Endothelial cell of umbilical vein (primary cell): ENCODE data around the gene DDIT3. TPM values are rescaled to one million over a fixed set of nuclear protein-coding genes. Genes with fewer than 3 reads are reported as not detected.

ENCODE experiments used
- BruUV-seq: library from RNA; stranded (reverse); fragments of 400-500 nt; replicated peaks from 2 replicates; lab custom pipeline; 2021; lab: Mats Ljungman, UMichigan
- CTCF ChIA-PET: fragments of 300-600, 350-600 bp; sonication (Branson Sonifier 250); formaldehyde crosslinking; loops from one replicate; lab custom pipeline; 2021; ENCODE audit warnings: antibody characterized with exemption, inconsistent platforms; lab: Charles Lee
- POLR2A ChIA-PET: fragments of 300-600, 350-600 bp; sonication (Branson Sonifier 250); formaldehyde crosslinking; loops from one replicate; lab custom pipeline; 2021; ENCODE audit warnings: antibody characterized with exemption, inconsistent platforms; lab: Charles Lee
- DNase-seq: peaks from one replicate; pipeline ENCODE4 v3.0.0-alpha.2; 2011; ENCODE audit warnings: low read depth, low spot score
- FAIRE-seq: peaks from 2 replicates; lab custom pipeline; 2011; peaks lifted over from hg19 to GRCh38; lab: Jason Lieb, UNC
- H2AFZ ChIP-seq: 2 replicates; pipeline ENCODE4 v1.6.0; 2012; ENCODE audit warnings: low read depth, low read length, control low read depth, inconsistent platforms
- H3K27ac ChIP-seq: 2 replicates; pipeline ENCODE4 v1.5.1; 2011; ENCODE audit warnings: low read depth, mild to moderate bottlenecking, control low read depth, low read length, moderate library complexity; ENCODE audit not compliant: insufficient read depth
- H3K27me3 ChIP-seq, 2 experiments: 2 replicates each; pipeline versions ENCODE4 v1.6.0 to v1.6.1; 2011; ENCODE audit warnings: low read length in 2 of 2, mixed read lengths in 1 of 2; ENCODE audit not compliant: control insufficient read depth in 2 of 2, insufficient read depth in 2 of 2
- H3K36me3 ChIP-seq, 2 experiments: 2 replicates in 1 of 2; 3 replicates in 1 of 2; pipeline ENCODE4 v1.5.1; 2011; ENCODE audit warnings: low read length in 2 of 2, mild to moderate bottlenecking in 1 of 2, moderate library complexity in 1 of 2; ENCODE audit not compliant: control insufficient read depth in 2 of 2, insufficient read depth in 2 of 2; ENCODE audit errors: extremely low read depth in 1 of 2
- H3K4me1 ChIP-seq: 3 replicates; pipeline ENCODE4 v1.5.1; 2011; ENCODE audit warnings: mild to moderate bottlenecking, low read length; ENCODE audit not compliant: control insufficient read depth, insufficient read depth; ENCODE audit errors: extremely low read depth
- H3K4me2 ChIP-seq: 2 replicates; pipeline ENCODE4 v1.6.1; 2011; ENCODE audit warnings: low read length, control low read depth, mixed read lengths; ENCODE audit not compliant: insufficient read depth
- H3K4me3 ChIP-seq, 3 experiments: fragments of 200-600 bp in 1 of 3; sonication (generic), shearing (Covaris generic) in 1 of 3; replicated peaks in 1 of 3; 2 replicates each; pipeline ENCODE4 v1.5.1; 2011 to 2016; ENCODE audit warnings: control low read depth in 3 of 3, low read length in 3 of 3, mild to moderate bottlenecking in 2 of 3, inconsistent platforms in 1 of 3, low read depth in 1 of 3, moderate library complexity in 1 of 3; ENCODE audit not compliant: insufficient read depth in 1 of 3
- H3K79me2 ChIP-seq: 2 replicates; pipeline ENCODE4 v1.6.0; 2012; ENCODE audit warnings: low read length, inconsistent platforms; ENCODE audit not compliant: control insufficient read depth, insufficient read depth
- H3K9ac ChIP-seq: replicated peaks from 2 replicates; pipeline ENCODE3; 2011; ENCODE audit warnings: low read length, control low read depth; ENCODE audit not compliant: insufficient read depth; ENCODE audit errors: extremely low read depth
- H3K9me1 ChIP-seq: replicated peaks from 3 replicates; pipeline ENCODE4 v1.6.0; 2011; ENCODE audit warnings: mild to moderate bottlenecking, low read length; ENCODE audit not compliant: control insufficient read depth, insufficient read depth; ENCODE audit errors: extremely low read depth
- H3K9me3 ChIP-seq: replicated peaks from 2 replicates; pipeline ENCODE4 v1.5.1; 2012; ENCODE audit warnings: low read length, inconsistent platforms; ENCODE audit not compliant: control insufficient read depth, insufficient read depth
- H4K20me1 ChIP-seq: replicated peaks from 2 replicates; pipeline ENCODE3; 2011; ENCODE audit warnings: mild to moderate bottlenecking, low read length; ENCODE audit not compliant: control insufficient read depth, insufficient read depth; ENCODE audit errors: extremely low read depth
- EZH2 ChIP-seq: IDR thresholded peaks from 2 replicates; pipeline ENCODE4 v1.6.1; 2012; ENCODE audit warnings: borderline replicate concordance, low read depth, mild to moderate bottlenecking, moderate library complexity, low read length, inconsistent platforms; ENCODE audit not compliant: severe bottlenecking
- GATA2 ChIP-seq: IDR thresholded peaks from 2 replicates; pipeline ENCODE4 v1.7.0; 2011; ENCODE audit warnings: low read depth, mild to moderate bottlenecking, moderate library complexity, mixed read lengths, low read length; ENCODE audit not compliant: insufficient read length, insufficient read depth
- POLR2A ChIP-seq: IDR thresholded peaks from 2 replicates; pipeline ENCODE4 v1.6.1; 2012; ENCODE audit warnings: low read depth, mild to moderate bottlenecking, control low read depth, low read length
- dilution Hi-C: fragments of 300-500 bp; cut with MboI; formaldehyde crosslinking; loops from one replicate; pipeline ENCODE4 v1.15.0; 2019; ENCODE audit warnings: low sequenced_read_pairs; ENCODE audit not compliant: extremely low pct_ligation_motif_present
- intact Hi-C: fragments of 100-400 bp; cut with micrococcal nuclease; formaldehyde crosslinking; loops from one replicate; pipeline ENCODE4 v1.10.0; 2022
- polyA plus RNA-seq, 4 experiments: library from polyadenylated mRNA; depleted of rRNA in 3 of 4; stranded (reverse) in 3 of 4; unstranded in 1 of 4; fragments of >200 nt; gene quantifications; 2 replicates each; pipeline versions ENCODE4 v1.2.1 to v1.2.3, GENCODE V29; 2011 to 2012; ENCODE audit warnings: missing spikeins in 1 of 4
- total RNA-seq: library from RNA; stranded (reverse); gene quantifications from 2 replicates; pipeline ENCODE4 v1.2.3, GENCODE V29; 2021
- TF ChIP-seq, protein P1 (sequence below), 2 donors: IDR thresholded peaks; 1 replicate in 1 of 2; 2 replicates in 1 of 2; pipeline ENCODE4 v1.5.1; 2011; ENCODE audit warnings: low read length in 2 of 2, mild to moderate bottlenecking in 2 of 2, moderate library complexity in 2 of 2, control low read depth in 1 of 2, inconsistent platforms in 1 of 2, low read depth in 1 of 2; ENCODE audit not compliant: insufficient read depth in 1 of 2; ENCODE audit errors: extremely low read depth in 1 of 2
- TF ChIP-seq, protein P2 (sequence below): IDR thresholded peaks from 2 replicates; pipeline ENCODE4 v1.6.1; 2011; ENCODE audit not compliant: insufficient read depth, insufficient read length

DDIT3 gene
- total and polyA plus RNA-seq, 2 donors (not counting 3 experiments of a cell fraction or from before 2014, with no cell fraction given), result 13.7 to 22.0 TPM

DNA sequence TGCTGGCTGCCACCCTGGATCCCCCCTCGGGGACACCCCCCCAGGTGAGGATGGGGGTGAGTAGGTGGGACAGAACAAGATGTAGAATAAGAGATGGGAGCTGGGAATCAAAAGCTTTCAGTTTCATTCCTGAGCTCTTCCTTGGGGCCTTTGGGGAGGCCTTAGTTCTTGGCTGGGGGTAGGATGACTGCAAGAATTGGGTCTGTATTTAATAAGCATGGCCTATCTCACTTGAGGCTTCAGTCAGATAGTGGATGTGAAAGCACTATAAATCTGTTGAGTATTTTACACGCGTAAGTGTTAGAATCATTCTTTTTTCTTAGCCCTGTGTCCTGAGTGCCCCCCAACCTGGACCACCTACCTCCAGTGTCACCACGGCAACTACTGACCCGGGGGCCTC is 6.9 kb upstream of the DDIT3 start:
- BruUV-seq, result no TSS peak
- no peak overlapping the region for H2AFZ ChIP-seq
- H3K27me3 ChIP-seq, result no peaks in the 10 kb centered on the region
- no peaks in the 10 kb centered on the region for H4K20me1 ChIP-seq
- H3K36me3 ChIP-seq, result peaks cover 21 to 46% of the 10 kb centered on the region in 2 experiments
- TF ChIP-seq EZH2 (no peak), POLR2A (no peak), GATA2 (no peak)
- TF ChIP-seq, protein P1, sequence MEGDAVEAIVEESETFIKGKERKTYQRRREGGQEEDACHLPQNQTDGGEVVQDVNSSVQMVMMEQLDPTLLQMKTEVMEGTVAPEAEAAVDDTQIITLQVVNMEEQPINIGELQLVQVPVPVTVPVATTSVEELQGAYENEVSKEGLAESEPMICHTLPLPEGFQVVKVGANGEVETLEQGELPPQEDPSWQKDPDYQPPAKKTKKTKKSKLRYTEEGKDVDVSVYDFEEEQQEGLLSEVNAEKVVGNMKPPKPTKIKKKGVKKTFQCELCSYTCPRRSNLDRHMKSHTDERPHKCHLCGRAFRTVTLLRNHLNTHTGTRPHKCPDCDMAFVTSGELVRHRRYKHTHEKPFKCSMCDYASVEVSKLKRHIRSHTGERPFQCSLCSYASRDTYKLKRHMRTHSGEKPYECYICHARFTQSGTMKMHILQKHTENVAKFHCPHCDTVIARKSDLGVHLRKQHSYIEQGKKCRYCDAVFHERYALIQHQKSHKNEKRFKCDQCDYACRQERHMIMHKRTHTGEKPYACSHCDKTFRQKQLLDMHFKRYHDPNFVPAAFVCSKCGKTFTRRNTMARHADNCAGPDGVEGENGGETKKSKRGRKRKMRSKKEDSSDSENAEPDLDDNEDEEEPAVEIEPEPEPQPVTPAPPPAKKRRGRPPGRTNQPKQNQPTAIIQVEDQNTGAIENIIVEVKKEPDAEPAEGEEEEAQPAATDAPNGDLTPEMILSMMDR (IDR thresholded peaks at IDR 0.05; ENCODE audit: extremely low read depth in 1 of 2, insufficient read depth in 1 of 2, low read depth in 1 of 2, low read length in 2 of 2), result no peak
- TF ChIP-seq, protein P2, sequence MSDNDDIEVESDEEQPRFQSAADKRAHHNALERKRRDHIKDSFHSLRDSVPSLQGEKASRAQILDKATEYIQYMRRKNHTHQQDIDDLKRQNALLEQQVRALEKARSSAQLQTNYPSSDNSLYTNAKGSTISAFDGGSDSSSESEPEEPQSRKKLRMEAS, result no peak
- FAIRE-seq (no peak), DNase-seq (no peak)
- no peak overlapping the region for H3K9ac ChIP-seq
- CTCF ChIA-PET, result no interaction called here
- H3K9me3 ChIP-seq, result no peaks in the 10 kb centered on the region
- POLR2A ChIA-PET, result no interaction called here
- no peak overlapping the region for H3K27ac ChIP-seq
- peaks cover 15% of the 10 kb centered on the region for H3K4me1 ChIP-seq
- intact Hi-C loops (no loop called here), dilution Hi-C loops (no loop called here)
- H3K79me2 ChIP-seq, result peaks cover 20% of the 10 kb centered on the region
- no peak overlapping the region for H3K4me3 ChIP-seq
- H3K4me2 ChIP-seq, result no peak overlapping the region
- H3K9me1 ChIP-seq, result no peaks in the 10 kb centered on the region
